WERI-Rb-1 (cell line): ENCODE results near the gene ST8SIA1.

Source experiments
- DNase-seq: peaks from one replicate; pipeline ENCODE4 v3.0.0-alpha.2; 2020
- H3K27ac ChIP-seq: fragments of 250-450 bp; sonication (Bioruptor Pico); 2 replicates; pipeline ENCODE4 v1.5.1; 2020; ENCODE audit warnings: mild to moderate bottlenecking, moderate library complexity
- H3K27me3 ChIP-seq: fragments of 250-450 bp; sonication (Bioruptor Pico); 2 replicates; pipeline ENCODE4 v1.5.1; 2021; ENCODE audit warnings: mild to moderate bottlenecking, low read depth, moderate library complexity; ENCODE audit not compliant: insufficient read depth, severe bottlenecking
- H3K36me3 ChIP-seq: fragments of 250-450 bp; sonication (Bioruptor Pico); 2 replicates; pipeline ENCODE4 v1.5.1; 2020; ENCODE audit warnings: mild to moderate bottlenecking, moderate library complexity
- H3K4me3 ChIP-seq: 2 replicates; pipeline ENCODE4 v1.5.1; 2011; ENCODE audit warnings: low read depth, mild to moderate bottlenecking, control low read depth, low read length
- H3K9me3 ChIP-seq: fragments of 250-450 bp; sonication (Bioruptor Pico); 2 replicates; pipeline ENCODE4 v1.5.1; 2021; ENCODE audit warnings: mild to moderate bottlenecking, moderate library complexity; ENCODE audit not compliant: severe bottlenecking
- TF ChIP-seq, protein P1 (sequence below): IDR thresholded peaks from 2 replicates; pipeline ENCODE4 v1.5.1; 2011; ENCODE audit warnings: low read depth, mild to moderate bottlenecking, control low read depth, inconsistent platforms, low read length

The ST8SIA1 gene

DNA sequence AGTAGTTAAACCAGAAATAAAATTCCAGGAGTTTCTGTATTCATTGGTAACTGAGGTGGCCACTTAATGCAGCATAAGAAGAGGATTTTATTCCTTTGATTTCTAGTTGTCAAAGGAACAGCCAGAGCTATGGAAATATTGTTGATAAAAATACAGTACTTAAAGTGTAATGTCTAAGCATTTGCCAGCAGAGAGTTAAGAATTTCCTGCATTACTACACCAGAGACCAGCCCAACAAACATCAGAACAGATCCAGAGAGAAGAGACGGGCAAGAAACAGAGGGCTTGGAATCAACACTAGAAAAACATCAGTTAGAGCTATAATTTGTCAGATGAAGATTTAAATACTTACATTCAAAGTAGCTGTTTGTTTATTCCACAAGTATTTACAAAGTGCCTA, 77.9 kb downstream of the ST8SIA1 start:
- Histone ChIP-seq H3K27ac (no peak overlapping the region), H3K36me3 (no peaks in the 10 kb centered on the region), H3K27me3 (no peaks in the 10 kb centered on the region), H3K9me3 (no peaks in the 10 kb centered on the region), H3K4me3 (no peak overlapping the region)
- DNase-seq, result no peak
- TF ChIP-seq, protein P1, sequence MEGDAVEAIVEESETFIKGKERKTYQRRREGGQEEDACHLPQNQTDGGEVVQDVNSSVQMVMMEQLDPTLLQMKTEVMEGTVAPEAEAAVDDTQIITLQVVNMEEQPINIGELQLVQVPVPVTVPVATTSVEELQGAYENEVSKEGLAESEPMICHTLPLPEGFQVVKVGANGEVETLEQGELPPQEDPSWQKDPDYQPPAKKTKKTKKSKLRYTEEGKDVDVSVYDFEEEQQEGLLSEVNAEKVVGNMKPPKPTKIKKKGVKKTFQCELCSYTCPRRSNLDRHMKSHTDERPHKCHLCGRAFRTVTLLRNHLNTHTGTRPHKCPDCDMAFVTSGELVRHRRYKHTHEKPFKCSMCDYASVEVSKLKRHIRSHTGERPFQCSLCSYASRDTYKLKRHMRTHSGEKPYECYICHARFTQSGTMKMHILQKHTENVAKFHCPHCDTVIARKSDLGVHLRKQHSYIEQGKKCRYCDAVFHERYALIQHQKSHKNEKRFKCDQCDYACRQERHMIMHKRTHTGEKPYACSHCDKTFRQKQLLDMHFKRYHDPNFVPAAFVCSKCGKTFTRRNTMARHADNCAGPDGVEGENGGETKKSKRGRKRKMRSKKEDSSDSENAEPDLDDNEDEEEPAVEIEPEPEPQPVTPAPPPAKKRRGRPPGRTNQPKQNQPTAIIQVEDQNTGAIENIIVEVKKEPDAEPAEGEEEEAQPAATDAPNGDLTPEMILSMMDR, result no peak

DNA sequence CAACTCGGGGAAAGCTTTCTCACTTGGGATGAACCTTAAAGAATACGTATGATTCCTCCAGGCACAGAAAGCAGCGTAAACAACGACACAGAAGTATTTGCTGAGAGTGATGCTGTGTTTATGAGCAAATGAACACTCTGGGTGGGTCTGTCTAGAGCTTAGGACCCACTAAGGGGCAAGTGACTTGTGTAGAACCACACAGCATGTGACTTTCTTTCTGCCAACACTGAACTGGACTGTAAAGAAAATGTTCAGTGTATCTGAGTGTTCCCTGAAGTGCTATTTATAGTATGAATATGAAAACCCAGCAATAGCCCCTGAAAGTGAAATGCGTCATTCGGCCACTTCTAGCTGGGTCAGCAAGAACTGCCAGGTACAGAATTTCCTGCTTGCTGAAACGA, 78.5 kb downstream of the ST8SIA1 start:
- Histone ChIP-seq H3K4me3 (no peak overlapping the region), H3K27ac (no peak overlapping the region), H3K9me3 (no peaks in the 10 kb centered on the region), H3K27me3 (no peaks in the 10 kb centered on the region), H3K36me3 (no peaks in the 10 kb centered on the region)
- DNase-seq, result no peak
- TF ChIP-seq, protein P1, result no peak

DNA sequence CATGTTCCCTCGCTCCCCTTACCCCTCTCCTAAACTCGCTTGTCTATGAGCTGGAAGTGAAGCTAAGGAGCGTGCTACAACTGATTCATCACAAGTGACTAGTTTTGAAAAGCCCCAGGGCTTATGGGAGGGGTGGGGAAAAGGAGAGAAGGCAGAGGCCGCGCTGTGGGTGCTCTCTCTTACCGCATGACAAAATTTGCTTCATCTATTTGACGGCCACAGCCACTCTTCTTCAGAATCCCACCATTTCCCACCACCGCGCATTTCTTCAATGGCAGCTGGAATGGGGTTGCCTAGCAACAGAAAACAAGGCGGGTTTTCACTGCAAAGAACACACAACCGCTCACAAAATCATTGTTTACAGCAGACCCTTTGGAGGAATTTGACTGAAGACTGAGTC, 79.4 kb downstream of the ST8SIA1 start:
- TF ChIP-seq, protein P1, result no peak
- DNase-seq, result no peak
- H3K9me3 ChIP-seq, result no peaks in the 10 kb centered on the region

DNA sequence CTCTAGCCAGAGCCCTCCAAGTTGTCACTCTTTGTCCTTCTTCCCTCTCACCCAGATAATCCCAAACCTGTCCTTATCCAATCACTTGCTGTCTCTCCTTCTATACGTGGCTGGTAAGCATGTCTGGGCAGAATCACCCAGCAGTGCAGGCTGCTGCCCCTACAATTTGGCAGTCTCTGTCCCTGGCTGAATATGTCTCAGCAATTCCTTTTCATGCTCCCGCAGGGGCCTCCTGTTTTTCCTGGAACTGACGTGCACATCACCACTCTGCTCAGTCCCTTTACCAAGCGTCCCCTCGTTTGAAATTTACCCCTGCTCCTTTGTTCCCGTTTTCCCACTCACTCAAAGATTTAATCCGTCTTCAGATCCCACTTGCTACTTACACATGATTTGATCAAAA, 80.0 kb downstream of the ST8SIA1 start:
- no peak overlapping the region for H3K27ac ChIP-seq
- TF ChIP-seq, protein P1, result no peak
- no peak for DNase-seq
- no peaks in the 10 kb centered on the region for H3K9me3 ChIP-seq
- H3K36me3 ChIP-seq, result no peaks in the 10 kb centered on the region
- no peak overlapping the region for H3K4me3 ChIP-seq
- no peaks in the 10 kb centered on the region for H3K27me3 ChIP-seq

More for the DNA sequence above, 79.4 kb downstream of the ST8SIA1 start:
- H3K4me3 ChIP-seq, result no peak overlapping the region
- H3K36me3 ChIP-seq, result no peaks in the 10 kb centered on the region
- H3K27ac ChIP-seq, result no peak overlapping the region
- H3K27me3 ChIP-seq, result no peaks in the 10 kb centered on the region

DNA sequence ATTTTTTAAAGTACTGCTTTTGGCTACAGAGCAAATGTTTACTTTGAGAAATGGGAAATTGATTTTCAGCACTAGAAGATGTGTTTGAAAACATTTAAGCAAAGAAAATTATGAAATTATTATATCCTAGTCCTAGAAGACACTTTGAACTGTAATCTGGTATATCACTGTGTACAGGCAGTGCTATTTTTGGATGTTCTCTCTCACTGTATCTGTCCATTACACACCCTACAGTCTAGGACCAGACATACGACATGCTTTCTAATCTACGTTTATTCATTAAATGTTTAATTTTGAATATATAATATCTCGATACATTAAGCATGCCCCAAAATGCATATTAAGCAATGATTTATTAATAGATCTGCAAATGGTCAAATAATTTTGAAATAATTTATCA, 82.5 kb downstream of the ST8SIA1 start:
- TF ChIP-seq, protein P1, result no peak
- H3K27me3 ChIP-seq, result no peaks in the 10 kb centered on the region
- no peak overlapping the region for H3K4me3 ChIP-seq
- no peaks in the 10 kb centered on the region for H3K9me3 ChIP-seq
- H3K27ac ChIP-seq, result no peak overlapping the region
- H3K36me3 ChIP-seq, result no peaks in the 10 kb centered on the region
- DNase-seq, result no peak

DNA sequence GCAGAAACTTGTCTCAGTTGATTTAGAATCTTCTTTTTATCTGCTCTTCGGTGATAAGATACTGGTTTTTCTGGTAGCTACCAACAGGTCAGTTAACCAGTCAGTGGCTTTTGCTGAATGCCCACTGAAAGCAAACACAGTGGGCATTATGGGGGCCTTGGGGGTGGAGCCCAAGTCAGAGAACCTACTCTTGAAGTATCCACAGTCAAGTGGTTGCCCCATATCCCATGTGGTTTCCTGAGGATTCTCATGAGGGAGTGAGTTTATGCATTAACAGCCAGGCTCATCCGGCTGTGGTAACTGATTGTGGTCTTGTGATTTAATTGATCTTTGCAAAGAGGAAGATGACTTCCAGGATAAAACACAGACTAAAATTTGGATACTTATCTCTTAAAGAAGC, 83.7 kb downstream of the ST8SIA1 start:
- no peaks in the 10 kb centered on the region for H3K27me3 ChIP-seq
- no peak for DNase-seq
- no peak overlapping the region for H3K4me3 ChIP-seq
- TF ChIP-seq, protein P1, result no peak
- no peaks in the 10 kb centered on the region for H3K9me3 ChIP-seq
- H3K36me3 ChIP-seq, result no peaks in the 10 kb centered on the region
- no peak overlapping the region for H3K27ac ChIP-seq
